NOMO-1 treated with DMSO at 0.1 percent for 48 hours (cell line): ENCODE results near the gene PRKD2.
"Not testable (repeated sequence)": the region's sequence is repeated elsewhere in the genome, so short reads cannot be mapped to it uniquely, and the experiment has no call there.

Experiments used
- DNase-seq: peaks from one replicate; lab custom pipeline; 2025; ENCODE audit not compliant: unreplicated experiment; lab: John Stamatoyannopoulos, UW

Gene PRKD2

GRCh38 chr19:46712768-46713338 is 4.1 kb downstream of the PRKD2 start:
- DNase-seq: not testable (repeated sequence)

GRCh38 chr19:46710687-46711086 is 6.2 kb downstream of the PRKD2 start:
- DNase-seq: no peak

- peak; percentile 48 for DNase-seq
Measured at GRCh38 chr19:46704379-46705076, 12.4 kb downstream of the PRKD2 start.

GRCh38 chr19:46700704-46701103 is 16.2 kb downstream of the PRKD2 start:
- no peak for DNase-seq

GRCh38 chr19:46698395-46699321 is 18.3 kb downstream of the PRKD2 start:
- DNase-seq: no peak

- DNase-seq: no peak
Measured at GRCh38 chr19:46697204-46697960, 19.5 kb downstream of the PRKD2 start.

GRCh38 chr19:46696866-46697203 is 20.1 kb downstream of the PRKD2 start:
- DNase-seq: no peak

GRCh38 chr19:46696052-46696451 is 20.9 kb downstream of the PRKD2 start:
- no peak for DNase-seq

GRCh38 chr19:46693760-46694159 is 23.2 kb downstream of the PRKD2 start:
- no peak for DNase-seq

- DNase-seq: no peak
Measured at GRCh38 chr19:46692918-46693722, 23.8 kb downstream of the PRKD2 start.

GRCh38 chr19:46691948-46692347 is 25.0 kb downstream of the PRKD2 start:
- DNase-seq: no peak

- DNase-seq: no peak
Measured at GRCh38 chr19:46691104-46691503, 25.8 kb downstream of the PRKD2 start.

GRCh38 chr19:46689358-46689757 is 27.6 kb downstream of the PRKD2 start:
- no peak for DNase-seq

- no peak for DNase-seq
Measured at GRCh38 chr19:46687438-46688145, 29.3 kb downstream of the PRKD2 start.

GRCh38 chr19:46685189-46685588 is 31.7 kb downstream of the PRKD2 start:
- DNase-seq: no peak

GRCh38 chr19:46678110-46678732 is 38.7 kb downstream of the PRKD2 start:
- DNase-seq: no peak

- DNase-seq: no peak
Measured at GRCh38 chr19:46674416-46675178, 42.3 kb downstream of the PRKD2 start.

- DNase-seq: no peak
Measured at GRCh38 chr19:46670813-46671212, 46.1 kb downstream of the PRKD2 start.

- no peak for DNase-seq
Measured at GRCh38 chr19:46668662-46669061, 48.3 kb downstream of the PRKD2 start.
